BLaER1 (cell line): Measurements from ENCODE around the gene CMA1.
"Not testable (repeated sequence)": the region's sequence is repeated elsewhere in the genome, so short reads cannot be mapped to it uniquely, and the experiment has no call there.

Source experiments
- H3K27ac ChIP-seq: shearing (Covaris generic); formaldehyde crosslinking; 2 replicates; pipeline ENCODE4 v1.8.1; 2022
- H3K27me3 ChIP-seq: shearing (Covaris generic); formaldehyde crosslinking; 2 replicates; pipeline ENCODE4 v1.8.1; 2022
- H3K36me3 ChIP-seq: shearing (Covaris generic); formaldehyde crosslinking; 2 replicates; pipeline ENCODE4 v1.8.1; 2022
- H3K4me1 ChIP-seq: shearing (Covaris generic); formaldehyde crosslinking; 2 replicates; pipeline ENCODE4 v1.8.1; 2022
- H3K4me2 ChIP-seq: shearing (Covaris generic); formaldehyde crosslinking; 2 replicates; pipeline ENCODE4 v1.8.1; 2022
- H3K4me3 ChIP-seq: shearing (Covaris generic); formaldehyde crosslinking; 2 replicates; pipeline ENCODE4 v1.8.1; 2022
- H3K9ac ChIP-seq: shearing (Covaris generic); formaldehyde crosslinking; 2 replicates; pipeline ENCODE4 v1.8.1; 2022
- H3K9me3 ChIP-seq: shearing (Covaris generic); formaldehyde crosslinking; 2 replicates; pipeline ENCODE4 v1.8.1; 2022
- H4K20me1 ChIP-seq: shearing (Covaris generic); formaldehyde crosslinking; 2 replicates; pipeline ENCODE4 v1.8.1; 2022
- Cebpa-rat ChIP-seq: shearing (Covaris generic); IDR thresholded peaks from 2 replicates; pipeline ENCODE4 v1.8.1; 2022

Gene CMA1

GRCh38 chr14:24506443-24506842 is 1.6 kb downstream of the CMA1 start:
- H3K9me3 ChIP-seq = no peaks in the 10 kb centered on the region
- no peaks in the 10 kb centered on the region for H3K36me3 ChIP-seq
- H3K27me3 ChIP-seq = no peaks in the 10 kb centered on the region
- H3K9ac ChIP-seq = no peak overlapping the region
- H3K4me1 ChIP-seq = peaks cover 14% of the 10 kb centered on the region
- H3K27ac ChIP-seq = no peak overlapping the region
- H3K4me2 ChIP-seq = no peak overlapping the region
- no peak for TF ChIP-seq Cebpa-rat
- no peaks in the 10 kb centered on the region for H4K20me1 ChIP-seq
- H3K4me3 ChIP-seq = no peak overlapping the region

- Histone ChIP-seq H3K27ac (no peak overlapping the region), H3K9ac (no peak overlapping the region), H3K27me3 (no peaks in the 10 kb centered on the region), H3K9me3 (no peaks in the 10 kb centered on the region), H3K36me3 (no peaks in the 10 kb centered on the region), H3K4me2 (no peak overlapping the region), H3K4me1 (peaks cover 14% of the 10 kb centered on the region), H4K20me1 (no peaks in the 10 kb centered on the region), H3K4me3 (no peak overlapping the region)
- TF ChIP-seq Cebpa-rat = no peak
Measured at GRCh38 chr14:24504425-24504950, 3.6 kb downstream of the CMA1 start.

GRCh38 chr14:24491586-24492408 is 16.3 kb downstream of the CMA1 start:
- not testable (repeated sequence) for H3K9ac ChIP-seq, H3K27me3 ChIP-seq, H3K4me2 ChIP-seq, H3K27ac ChIP-seq, H4K20me1 ChIP-seq, H3K4me1 ChIP-seq, H3K4me3 ChIP-seq, H3K36me3 ChIP-seq, H3K9me3 ChIP-seq

DNA sequence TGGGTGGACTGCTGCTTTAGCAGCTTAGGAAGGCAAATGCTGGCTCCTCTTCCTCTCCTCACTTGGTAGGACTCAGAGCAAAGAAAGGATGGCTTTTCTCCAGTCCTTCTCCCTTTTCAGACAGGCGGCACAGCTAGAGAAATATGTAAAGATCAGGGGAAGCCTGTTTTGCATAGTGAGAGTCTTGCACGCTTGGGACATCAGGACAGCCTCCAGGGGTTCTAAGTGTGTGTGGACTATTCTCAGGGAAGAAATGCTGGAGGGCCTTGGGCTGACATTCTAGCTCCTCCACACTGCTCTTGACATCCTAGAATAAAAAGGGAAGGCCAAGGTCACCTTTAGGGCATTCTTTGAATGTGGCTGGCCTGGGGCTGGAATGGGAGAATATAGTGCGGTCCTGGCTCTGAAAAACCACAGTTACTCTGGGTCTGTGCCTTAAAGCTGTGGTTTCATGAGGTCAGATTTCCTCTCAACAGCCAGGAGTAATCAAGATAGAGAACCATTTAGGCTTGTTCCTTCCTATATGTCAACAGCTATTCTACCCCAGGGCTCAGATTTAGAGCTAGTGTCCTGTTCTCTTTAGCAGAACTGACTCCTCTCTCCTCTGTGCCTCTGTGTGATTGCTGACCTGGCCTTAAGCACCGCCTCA is 24.3 kb downstream of the CMA1 start:
- Histone ChIP-seq H3K27ac (peak overlapping the region; percentile 46), H3K4me3 (peak overlapping the region; percentile 2; the same call in 1 of the 2 replicates), H3K36me3 (no peaks in the 10 kb centered on the region), H4K20me1 (no peaks in the 10 kb centered on the region), H3K4me1 (peaks cover 34% of the 10 kb centered on the region), H3K4me2 (peak overlapping the region; percentile 63), H3K27me3 (no peaks in the 10 kb centered on the region), H3K9me3 (no peaks in the 10 kb centered on the region), H3K9ac (peak overlapping the region; percentile 17; the same call in 1 of the 2 replicates)
- TF ChIP-seq Cebpa-rat = no peak

GRCh38 chr14:24482699-24483303 is 25.3 kb downstream of the CMA1 start:
- not testable (repeated sequence) for H3K27me3 ChIP-seq, H3K4me3 ChIP-seq, H3K9me3 ChIP-seq, H3K9ac ChIP-seq, H3K36me3 ChIP-seq, H4K20me1 ChIP-seq
- peak overlapping the region; percentile 63 for H3K4me2 ChIP-seq
- H3K27ac ChIP-seq = peak overlapping the region; percentile 46
- H3K4me1 ChIP-seq = peaks cover 34% of the 10 kb centered on the region

DNA sequence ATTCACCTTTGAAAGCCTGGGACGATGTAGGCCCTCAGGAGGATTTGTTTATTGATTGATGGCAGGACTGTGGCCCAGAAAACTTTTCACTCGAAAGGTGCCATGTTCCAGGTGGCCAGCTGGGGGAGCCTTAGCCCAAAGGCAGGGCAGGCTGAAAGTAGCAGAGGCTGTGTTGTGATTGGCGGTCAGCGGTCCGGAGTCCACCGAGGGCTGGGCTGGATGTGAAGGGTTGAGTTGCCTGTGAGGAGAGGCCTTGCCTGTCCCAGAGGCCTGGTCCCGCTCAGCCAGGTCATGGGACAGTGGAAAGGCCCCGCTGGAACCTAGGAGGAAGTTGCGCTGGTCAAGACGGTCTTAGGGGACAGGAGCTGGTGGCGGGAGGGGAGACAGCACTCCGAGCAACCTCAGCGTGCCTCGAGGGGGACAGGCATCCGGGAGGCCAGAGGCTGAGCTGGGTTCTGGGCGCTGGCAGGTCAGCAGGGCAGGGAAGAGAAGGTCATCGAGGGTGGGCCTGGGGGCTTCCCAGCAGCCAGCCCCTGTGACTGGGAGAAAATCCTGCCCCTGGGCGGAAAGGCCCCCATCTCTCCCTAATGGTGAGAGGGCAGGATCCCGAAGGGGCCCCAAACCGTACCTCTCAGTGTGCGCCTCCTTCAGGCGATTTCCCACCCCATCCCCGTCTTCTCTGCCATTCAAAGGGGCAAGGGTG is 26.3 kb downstream of the CMA1 start:
- no peaks in the 10 kb centered on the region for H3K9me3 ChIP-seq
- H3K9ac ChIP-seq = no peak overlapping the region
- peaks cover 34% of the 10 kb centered on the region for H3K4me1 ChIP-seq
- no peak for TF ChIP-seq Cebpa-rat
- peak overlapping the region; percentile 56 for H3K4me2 ChIP-seq
- H3K4me3 ChIP-seq = peak overlapping the region; percentile 28; the same call in 1 of the 2 replicates
- H4K20me1 ChIP-seq = no peaks in the 10 kb centered on the region
- H3K27me3 ChIP-seq = no peaks in the 10 kb centered on the region
- H3K27ac ChIP-seq = 0 out of 2 replicates have a peak overlapping the region, but pooled peaks have one; percentile 35
- H3K36me3 ChIP-seq = no peaks in the 10 kb centered on the region

DNA sequence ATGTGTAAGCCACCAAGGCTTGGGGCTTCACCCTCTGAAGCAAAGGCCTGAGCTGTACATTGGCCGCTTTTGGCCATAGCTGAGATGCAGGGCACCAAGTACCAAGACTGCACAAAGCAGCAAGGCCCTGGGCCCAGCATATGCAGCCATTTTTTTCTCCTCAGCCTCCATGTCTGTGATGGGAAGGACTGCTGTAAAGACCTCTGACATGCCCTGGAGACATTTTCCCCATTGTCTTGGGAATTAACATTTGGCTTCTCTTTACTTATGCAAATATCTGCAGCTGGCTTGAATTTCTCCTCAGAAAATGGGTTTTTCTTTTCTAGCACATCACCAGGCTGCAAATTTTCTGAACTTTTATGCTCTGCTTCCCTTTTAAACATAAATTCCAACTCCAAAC is 28.1 kb downstream of the CMA1 start:
- H3K9ac ChIP-seq, H3K4me2 ChIP-seq, H3K27ac ChIP-seq: not testable (repeated sequence)

GRCh38 chr14:24475261-24475660 is 32.8 kb downstream of the CMA1 start:
- no peak overlapping the region for H3K4me3 ChIP-seq
- H3K36me3 ChIP-seq = no peaks in the 10 kb centered on the region
- TF ChIP-seq Cebpa-rat = no peak
- H3K27me3 ChIP-seq = no peaks in the 10 kb centered on the region
- H3K27ac ChIP-seq = no peak overlapping the region
- no peak overlapping the region for H3K4me2 ChIP-seq
- H3K9ac ChIP-seq = no peak overlapping the region
- no peaks in the 10 kb centered on the region for H3K4me1 ChIP-seq
- no peaks in the 10 kb centered on the region; the same call in 1 of the 2 replicates for H3K9me3 ChIP-seq
- H4K20me1 ChIP-seq = no peaks in the 10 kb centered on the region

More for the DNA sequence above, 28.1 kb downstream of the CMA1 start:
- H3K36me3 ChIP-seq, H4K20me1 ChIP-seq, H3K4me3 ChIP-seq, H3K9me3 ChIP-seq, H3K27me3 ChIP-seq: not testable (repeated sequence)
- peaks cover 34% of the 10 kb centered on the region for H3K4me1 ChIP-seq

GRCh38 chr14:24473211-24473610 is 34.9 kb downstream of the CMA1 start:
- no peak overlapping the region for H3K27ac ChIP-seq
- H3K4me3 ChIP-seq = no peak overlapping the region
- no peaks in the 10 kb centered on the region for H4K20me1 ChIP-seq
- no peak overlapping the region for H3K9ac ChIP-seq
- TF ChIP-seq Cebpa-rat = no peak
- H3K4me2 ChIP-seq = no peak overlapping the region
- H3K36me3 ChIP-seq = no peaks in the 10 kb centered on the region
- H3K27me3 ChIP-seq = no peaks in the 10 kb centered on the region
- H3K9me3 ChIP-seq = no peaks in the 10 kb centered on the region; the same call in 1 of the 2 replicates
- H3K4me1 ChIP-seq = no peaks in the 10 kb centered on the region

- not testable (repeated sequence) for H3K27me3 ChIP-seq, H3K4me1 ChIP-seq, H3K9ac ChIP-seq, H3K4me3 ChIP-seq, H3K36me3 ChIP-seq, H4K20me1 ChIP-seq, H3K27ac ChIP-seq, H3K9me3 ChIP-seq, H3K4me2 ChIP-seq
Measured at GRCh38 chr14:24470450-24470849, 37.6 kb downstream of the CMA1 start.
